Measurements from ENCODE around the gene GRWD1. TPM values are rescaled to one million over a fixed set of nuclear protein-coding genes. Genes with fewer than 3 reads are reported as not detected.

The GRWD1 gene
- total RNA-seq, 1 experiment from 2014 or later: 97.8 TPM

- Histone ChIP-seq H3K4me3 (ENCODE audit: insufficient read depth, low read depth, low read length) (no peak overlapping the region; the same call in 1 of the 2 replicates), H3K27me3 (ENCODE audit: control insufficient read depth, insufficient read depth, low read length) (no peaks in the 10 kb centered on the region), H3K36me3 (replicated peaks; ENCODE audit: control insufficient read depth, insufficient read depth, low read length) (peaks cover 14% of the 10 kb centered on the region)
- DNase-seq: peak; percentile 53
Measured at GRCh38 chr19:48444129-48444935, 1.5 kb upstream of the GRWD1 start.

DNA sequence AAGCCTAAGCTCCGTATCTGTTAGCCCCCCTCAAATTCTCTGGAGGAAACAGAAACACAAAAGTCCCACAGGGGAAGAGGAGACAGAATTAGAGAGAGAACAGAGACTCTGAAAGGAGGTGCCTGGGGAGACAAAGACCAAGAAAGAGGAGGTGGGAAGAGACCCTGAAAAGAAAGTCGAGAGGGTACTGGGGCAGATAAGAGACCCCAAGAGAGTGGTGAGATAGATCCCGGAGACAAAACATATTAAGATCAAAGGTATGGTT is 915 bp upstream of the GRWD1 start:
- peaks cover 16% of the 10 kb centered on the region for H3K36me3 ChIP-seq (replicated peaks; ENCODE audit: control insufficient read depth, insufficient read depth, low read length)
- DNase-seq: peak; percentile 41
- no peak overlapping the region for H3K4me3 ChIP-seq (ENCODE audit: insufficient read depth, low read depth, low read length)
- no peaks in the 10 kb centered on the region for H3K27me3 ChIP-seq (ENCODE audit: control insufficient read depth, insufficient read depth, low read length)

DNA sequence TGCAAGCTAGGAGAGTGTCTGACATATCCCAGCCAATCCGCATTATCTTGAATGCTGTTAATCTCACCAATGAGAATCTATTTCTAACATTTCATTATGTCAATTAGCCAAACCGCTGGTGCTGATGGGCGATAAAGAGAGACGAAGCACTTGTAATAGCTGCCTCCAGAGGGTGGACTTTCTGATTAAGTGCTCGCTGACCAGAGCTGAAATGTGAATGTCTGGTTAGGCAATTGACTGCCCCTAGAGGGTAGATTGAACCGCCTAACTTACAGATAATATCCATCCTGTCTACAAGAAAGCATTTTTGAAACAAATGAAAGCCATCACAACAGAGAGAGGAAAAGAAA is 552 bp upstream of the GRWD1 start:
- H3K36me3 ChIP-seq (replicated peaks; ENCODE audit: control insufficient read depth, insufficient read depth, low read length): peaks cover 16% of the 10 kb centered on the region
- DNase-seq: peak; percentile 88
- H3K27me3 ChIP-seq (ENCODE audit: control insufficient read depth, insufficient read depth, low read length): no peaks in the 10 kb centered on the region
- H3K4me3 ChIP-seq (ENCODE audit: insufficient read depth, low read depth, low read length): peak overlapping the region; percentile 81

DNA sequence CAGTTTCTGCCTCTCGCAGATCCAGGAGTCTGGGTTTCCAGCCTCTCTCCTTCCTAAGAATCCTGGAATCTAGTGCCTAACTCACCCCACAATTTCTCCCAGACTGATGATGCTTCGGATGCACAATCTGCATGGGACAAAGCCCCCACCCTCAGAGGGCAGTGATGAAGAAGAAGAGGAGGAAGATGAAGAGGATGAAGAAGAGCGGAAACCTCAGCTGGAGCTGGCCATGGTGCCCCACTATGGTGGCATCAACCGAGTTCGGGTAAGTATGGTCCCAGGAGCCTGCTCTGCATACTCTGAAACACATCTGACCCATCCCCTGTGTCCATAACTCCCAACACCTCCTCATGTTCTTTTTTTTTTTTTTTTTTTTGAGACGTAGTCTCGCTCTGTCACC is 796 bp downstream of the GRWD1 start:
- H3K36me3 ChIP-seq (replicated peaks; ENCODE audit: control insufficient read depth, insufficient read depth, low read length): peaks cover 22% of the 10 kb centered on the region
- H3K4me3 ChIP-seq (ENCODE audit: insufficient read depth, low read depth, low read length): peak overlapping the region; percentile 81
- no peak for DNase-seq
- H3K27me3 ChIP-seq (ENCODE audit: control insufficient read depth, insufficient read depth, low read length): no peaks in the 10 kb centered on the region

- peaks cover 29% of the 10 kb centered on the region for H3K36me3 ChIP-seq (replicated peaks; ENCODE audit: control insufficient read depth, insufficient read depth, low read length)
Measured at GRCh38 chr19:48448563-48448962, 2.8 kb downstream of the GRWD1 start.

DNA sequence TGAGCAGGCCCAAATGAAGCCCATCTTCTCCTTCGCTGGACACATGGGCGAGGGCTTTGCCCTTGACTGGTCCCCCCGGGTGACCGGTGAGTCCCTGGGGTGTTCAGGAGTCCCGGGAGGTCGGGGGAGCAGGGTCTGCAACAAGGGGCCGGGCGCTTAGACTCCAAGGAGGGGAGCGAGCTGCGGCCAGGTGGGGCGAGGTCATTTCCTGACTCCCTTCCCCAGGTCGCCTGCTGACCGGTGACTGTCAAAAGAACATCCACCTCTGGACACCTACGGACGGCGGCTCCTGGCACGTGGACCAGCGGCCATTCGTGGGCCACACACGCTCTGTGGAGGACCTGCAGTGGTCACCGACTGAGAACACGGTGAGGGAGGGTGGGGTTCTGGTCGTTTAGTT is 4.7 kb downstream of the GRWD1 start:
- DNase-seq: peak; percentile 47
- peaks cover 31% of the 10 kb centered on the region for H3K36me3 ChIP-seq (replicated peaks; ENCODE audit: control insufficient read depth, insufficient read depth, low read length)
- no peaks in the 10 kb centered on the region for H3K27me3 ChIP-seq (ENCODE audit: control insufficient read depth, insufficient read depth, low read length)
- H3K4me3 ChIP-seq (ENCODE audit: insufficient read depth, low read depth, low read length): no peak overlapping the region

More at GRCh38 chr19:48448563-48448962, 2.8 kb downstream of the GRWD1 start:
- Histone ChIP-seq H3K4me3 (ENCODE audit: insufficient read depth, low read depth, low read length) (no peak overlapping the region), H3K27me3 (ENCODE audit: control insufficient read depth, insufficient read depth, low read length) (no peaks in the 10 kb centered on the region)
- DNase-seq: no peak

DNA sequence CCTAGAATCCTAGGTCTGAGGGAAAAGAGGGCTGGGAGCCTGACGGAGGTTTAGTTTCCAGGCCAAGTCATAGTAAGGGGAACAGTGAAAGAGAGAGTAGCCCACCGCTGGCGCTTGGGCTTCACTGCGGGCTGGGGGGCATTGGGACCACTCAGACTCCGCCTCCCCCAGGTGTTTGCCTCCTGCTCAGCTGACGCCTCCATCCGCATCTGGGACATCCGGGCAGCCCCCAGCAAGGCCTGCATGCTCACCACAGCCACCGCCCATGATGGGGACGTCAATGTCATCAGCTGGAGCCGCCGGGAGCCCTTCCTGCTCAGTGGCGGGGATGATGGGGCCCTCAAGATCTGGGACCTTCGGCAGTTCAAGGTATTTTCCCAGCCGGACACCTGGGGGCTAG is 5.1 kb downstream of the GRWD1 start:
- no peak overlapping the region for H3K4me3 ChIP-seq (ENCODE audit: insufficient read depth, low read depth, low read length)
- H3K27me3 ChIP-seq (ENCODE audit: control insufficient read depth, insufficient read depth, low read length): no peaks in the 10 kb centered on the region
- peak; percentile 51 for DNase-seq
- H3K36me3 ChIP-seq (replicated peaks; ENCODE audit: control insufficient read depth, insufficient read depth, low read length): peaks cover 32% of the 10 kb centered on the region

DNA sequence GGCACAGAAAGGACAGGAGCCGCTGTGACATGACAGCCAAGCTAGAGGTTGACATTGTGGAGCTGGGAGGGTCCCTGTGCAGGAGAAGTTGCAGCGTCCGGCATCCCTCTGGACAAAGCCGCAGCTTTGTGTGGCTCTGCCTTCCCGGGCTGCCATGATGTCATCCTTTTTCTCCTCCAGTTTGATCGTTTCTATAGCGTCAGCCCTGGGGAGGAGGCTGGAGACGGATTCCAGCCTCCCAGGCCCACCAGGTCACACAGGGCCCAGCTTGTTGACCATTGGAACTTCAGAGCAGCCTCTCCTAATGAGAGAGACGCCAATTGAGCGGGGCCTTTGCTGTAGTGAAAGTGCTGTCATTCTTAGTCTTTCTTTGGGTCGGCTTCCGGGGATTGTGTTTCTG is 5.8 kb downstream of the GRWD1 start:
- H3K27me3 ChIP-seq (ENCODE audit: control insufficient read depth, insufficient read depth, low read length): no peaks in the 10 kb centered on the region
- H3K36me3 ChIP-seq (replicated peaks; ENCODE audit: control insufficient read depth, insufficient read depth, low read length): peaks cover 33% of the 10 kb centered on the region
- H3K4me3 ChIP-seq (ENCODE audit: insufficient read depth, low read depth, low read length): no peak overlapping the region
- DNase-seq: peak; percentile 42

GRCh38 chr19:48452289-48453190 is 6.8 kb downstream of the GRWD1 start:
- peaks cover 32% of the 10 kb centered on the region for H3K36me3 ChIP-seq (replicated peaks; ENCODE audit: control insufficient read depth, insufficient read depth, low read length)
- DNase-seq: peak; percentile 44
- H3K27me3 ChIP-seq (ENCODE audit: control insufficient read depth, insufficient read depth, low read length): no peaks in the 10 kb centered on the region
- no peak overlapping the region for H3K4me3 ChIP-seq (ENCODE audit: insufficient read depth, low read depth, low read length)

DNA sequence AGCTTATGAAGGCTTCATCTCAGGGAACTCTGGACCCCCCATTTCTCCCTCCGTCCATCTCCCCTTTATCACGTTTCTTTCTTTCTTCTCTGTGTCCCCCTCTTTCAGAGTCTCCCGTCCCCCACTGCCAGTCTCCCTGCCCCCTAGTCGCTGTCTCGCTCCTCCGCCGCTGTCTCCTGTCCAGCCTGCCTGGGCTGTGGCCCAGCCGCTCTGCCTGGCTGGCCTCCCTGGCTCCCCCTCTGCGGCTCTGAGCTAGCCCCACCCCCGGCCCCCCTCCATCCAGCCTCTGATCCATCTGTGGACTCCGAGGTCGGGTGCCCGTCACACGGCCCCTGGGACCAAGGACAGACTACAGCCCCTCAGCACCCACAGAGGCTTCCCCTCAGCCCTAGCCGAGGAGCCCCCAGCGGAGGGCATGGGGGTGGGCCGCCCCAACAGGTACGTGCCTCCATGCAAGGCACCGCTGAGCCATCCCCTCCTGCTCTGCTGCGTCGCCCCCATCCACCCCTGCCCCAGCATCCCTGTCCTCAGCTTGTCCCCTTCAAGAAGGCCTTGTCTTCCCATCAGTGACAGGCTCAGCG is 8.5 kb downstream of the GRWD1 start:
- H3K4me3 ChIP-seq (ENCODE audit: insufficient read depth, low read depth, low read length): no peak overlapping the region
- peak; percentile 61 for DNase-seq
- H3K36me3 ChIP-seq (replicated peaks; ENCODE audit: control insufficient read depth, insufficient read depth, low read length): peaks cover 22% of the 10 kb centered on the region
- no peaks in the 10 kb centered on the region for H3K27me3 ChIP-seq (ENCODE audit: control insufficient read depth, insufficient read depth, low read length)

- H3K27me3 ChIP-seq (ENCODE audit: control insufficient read depth, insufficient read depth, low read length): no peaks in the 10 kb centered on the region
- DNase-seq: peak; percentile 54
- H3K36me3 ChIP-seq (replicated peaks; ENCODE audit: control insufficient read depth, insufficient read depth, low read length): peaks cover 20% of the 10 kb centered on the region
- H3K4me3 ChIP-seq (ENCODE audit: insufficient read depth, low read depth, low read length): no peak within 1 kb of the TSS
Measured at GRCh38 chr19:48455171-48455907, 9.6 kb downstream of the GRWD1 start, which contains the start of gene KCNJ14. KCNJ14 (plus strand) TSS chr19:48455574; CDS start chr19:48461725, 6,151 bp downstream.

DNA sequence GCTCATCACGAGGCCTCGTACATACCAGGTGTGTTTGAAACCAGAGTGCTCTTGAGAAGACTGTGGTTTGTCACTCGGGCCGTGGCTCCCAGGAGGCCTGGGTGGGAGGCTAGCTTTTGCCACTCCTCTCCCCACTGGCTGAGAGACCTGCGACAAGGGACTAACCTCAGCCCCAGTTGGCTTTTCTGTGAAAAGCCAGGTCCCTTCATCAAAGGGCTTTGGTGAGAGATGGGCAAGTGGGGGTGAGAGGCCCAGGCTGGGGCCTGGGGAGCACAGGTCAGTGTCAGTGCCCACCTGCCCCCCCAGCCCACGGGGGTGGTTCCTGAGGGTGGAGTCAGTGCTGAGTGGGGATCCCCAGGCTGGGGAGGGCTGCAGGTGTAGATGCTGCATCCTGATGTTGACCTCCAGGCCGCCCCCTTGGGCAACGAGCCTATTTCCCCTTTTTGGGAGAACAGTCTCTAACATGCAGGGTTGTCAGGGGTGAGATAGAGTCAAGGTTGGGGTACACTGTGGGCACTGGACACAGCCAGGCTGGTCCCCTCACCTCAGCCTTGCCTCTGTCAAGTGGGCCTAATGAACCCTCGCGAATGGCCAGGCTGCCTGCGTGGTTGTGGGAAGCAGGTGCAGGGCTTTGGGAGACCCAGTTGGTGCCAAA is 10.3 kb downstream of the GRWD1 start:
- Histone ChIP-seq H3K27me3 (ENCODE audit: control insufficient read depth, insufficient read depth, low read length) (no peaks in the 10 kb centered on the region), H3K4me3 (ENCODE audit: insufficient read depth, low read depth, low read length) (no peak overlapping the region), H3K36me3 (replicated peaks; ENCODE audit: control insufficient read depth, insufficient read depth, low read length) (peaks cover 17% of the 10 kb centered on the region)
- no peak for DNase-seq

DNA sequence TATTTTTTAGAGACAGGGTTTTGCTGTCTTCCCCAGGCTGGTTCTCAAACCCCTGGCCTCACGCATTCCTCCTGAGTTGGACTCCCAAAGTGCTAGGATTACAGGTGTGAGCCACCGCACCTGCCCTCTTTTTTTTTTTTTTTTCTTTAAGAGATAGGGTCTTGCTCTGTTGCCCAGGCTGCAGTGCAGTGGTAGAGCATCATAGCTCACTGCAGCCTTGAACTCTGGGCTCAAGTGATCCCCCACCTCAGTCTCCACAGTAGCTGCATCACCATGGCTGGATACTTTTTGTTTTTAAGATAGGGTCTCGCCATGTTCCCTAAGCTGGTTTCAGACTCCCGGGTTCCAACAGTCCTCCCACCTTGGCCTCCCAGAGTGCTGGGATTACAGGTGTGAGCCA is 11.1 kb downstream of the GRWD1 start:
- Histone ChIP-seq H3K4me3 (ENCODE audit: insufficient read depth, low read depth, low read length) (no peak overlapping the region), H3K36me3 (replicated peaks; ENCODE audit: control insufficient read depth, insufficient read depth, low read length) (peaks cover 12% of the 10 kb centered on the region), H3K27me3 (ENCODE audit: control insufficient read depth, insufficient read depth, low read length) (no peaks in the 10 kb centered on the region)
- no peak for DNase-seq

GRCh38 chr19:48458016-48458415 is 12.2 kb downstream of the GRWD1 start:
- Histone ChIP-seq H3K4me3 (ENCODE audit: insufficient read depth, low read depth, low read length) (no peak overlapping the region), H3K36me3 (replicated peaks; ENCODE audit: control insufficient read depth, insufficient read depth, low read length) (peaks cover 6% of the 10 kb centered on the region), H3K27me3 (ENCODE audit: control insufficient read depth, insufficient read depth, low read length) (no peaks in the 10 kb centered on the region)
- no peak for DNase-seq
